Smooth muscle cell (in vitro differentiated cells): Measurements from ENCODE around the gene LDLRAD3. TPM values are rescaled to one million over a fixed set of nuclear protein-coding genes. Genes with fewer than 3 reads are reported as not detected.

Source experiments
- DNase-seq: peaks from one replicate; lab custom pipeline; 2025; ENCODE audit not compliant: unreplicated experiment; lab: John Stamatoyannopoulos, UW
- H2AFZ ChIP-seq: fragments of 200-600 bp; sonication (generic); 2 replicates; pipeline ENCODE4 v1.6.0; 2016; ENCODE audit warnings: antibody characterized with exemption, low read depth, mild to moderate bottlenecking
- H3F3A ChIP-seq: fragments of 200-600 bp; sonication (generic); 2 replicates; pipeline ENCODE4 v1.6.0; 2017; ENCODE audit warnings: antibody characterized with exemption, low read depth
- H3K27ac ChIP-seq: fragments of 200-600 bp; sonication (generic); 2 replicates; pipeline ENCODE4 v1.5.1; 2016; ENCODE audit warnings: low read depth, mild to moderate bottlenecking
- H3K27me3 ChIP-seq: fragments of 200-600 bp; sonication (generic); 2 replicates; pipeline ENCODE4 v1.6.1; 2016; ENCODE audit warnings: low read depth, mild to moderate bottlenecking
- H3K36me3 ChIP-seq: fragments of 200-600 bp; sonication (generic); 2 replicates; pipeline ENCODE4 v1.5.1; 2016; ENCODE audit warnings: low read depth
- H3K4me1 ChIP-seq: fragments of 200-600 bp; sonication (generic); 2 replicates; pipeline ENCODE4 v1.5.1; 2016; ENCODE audit warnings: low read depth
- H3K4me2 ChIP-seq: fragments of 200-600 bp; sonication (generic); 2 replicates; pipeline ENCODE4 v1.6.0; 2016; ENCODE audit warnings: mild to moderate bottlenecking
- H3K4me3 ChIP-seq: fragments of 200-600 bp; sonication (generic); 2 replicates; pipeline ENCODE4 v1.5.1; 2016; ENCODE audit warnings: mild to moderate bottlenecking
- H3K79me2 ChIP-seq: fragments of 200-600 bp; sonication (generic); 2 replicates; pipeline ENCODE4 v1.6.0; 2016; ENCODE audit warnings: low read depth, mild to moderate bottlenecking
- H3K9ac ChIP-seq: fragments of 200-600 bp; sonication (generic); 2 replicates; pipeline ENCODE4 v1.6.0; 2016; ENCODE audit warnings: low read depth
- H3K9me3 ChIP-seq: fragments of 200-600 bp; sonication (generic); replicated peaks from 2 replicates; pipeline ENCODE4 v1.5.1; 2016; ENCODE audit warnings: low read depth
- H4K20me1 ChIP-seq: fragments of 200-600 bp; sonication (generic); 2 replicates; pipeline ENCODE4 v1.6.0; 2016; ENCODE audit warnings: low read depth
- CTCF ChIP-seq: fragments of 200-600 bp; sonication (generic); IDR thresholded peaks from 2 replicates; pipeline ENCODE4 v1.5.1; 2017; ENCODE audit warnings: borderline replicate concordance, mild to moderate bottlenecking, antibody characterized with exemption; ENCODE audit not compliant: insufficient read depth, poor library complexity, severe bottlenecking
- WGBS: methylation state at CpG from one replicate; pipeline ENCODE4 v1.1.7; 2016; ENCODE audit warnings: low lambda C conversion rate; 5-methylcytosine and 5-hydroxymethylcytosine counted together
- polyA plus RNA-seq: library from polyadenylated mRNA; unstranded; fragments of >200 nt; fragmentation: Nextera tagmentation; extraction: Ambion mirVana; gene quantifications from 2 replicates; pipeline ENCODE4 v1.2.1, GENCODE V29; 2016
- total RNA-seq: library from RNA; depleted of rRNA; stranded (reverse); fragments of >200 nt; gene quantifications from 2 replicates; pipeline ENCODE4 v1.2.3, GENCODE V29; 2014

LDLRAD3 gene
- total and polyA plus RNA-seq, 2 experiments from 2014 or later = 6.1 to 10.0 TPM

- peaks cover 4% of the 10 kb centered on the region for H3K36me3 ChIP-seq
- H3K4me3 ChIP-seq = no peak overlapping the region
- no peaks in the 10 kb centered on the region for H3K4me1 ChIP-seq
- no peak overlapping the region for H3K27ac ChIP-seq
- H3F3A ChIP-seq = no peaks in the 10 kb centered on the region
- no peak for TF ChIP-seq CTCF
- peaks cover 2% of the 10 kb centered on the region for H3K27me3 ChIP-seq
- no peaks in the 10 kb centered on the region for H3K9me3 ChIP-seq
- no peak overlapping the region for H3K4me2 ChIP-seq
- H3K9ac ChIP-seq = no peak overlapping the region
- DNase-seq = no peak
- H2AFZ ChIP-seq = no peak overlapping the region
- WGBS = 95% methylated on average over 3 of the region's 3 CpGs
- H3K79me2 ChIP-seq = no peaks in the 10 kb centered on the region
- peaks cover 2% of the 10 kb centered on the region for H4K20me1 ChIP-seq
Observed at GRCh38 chr11:36273110-36273509, 329.2 kb downstream of the LDLRAD3 start.

- no peak overlapping the region for H3K27ac ChIP-seq
- H3K27me3 ChIP-seq = no peaks in the 10 kb centered on the region
- WGBS = 95% methylated on average over 7 of the region's 7 CpGs
- H3K4me2 ChIP-seq = no peak overlapping the region
- H2AFZ ChIP-seq = no peak overlapping the region
- no peaks in the 10 kb centered on the region for H3F3A ChIP-seq
- no peak for DNase-seq
- no peaks in the 10 kb centered on the region for H3K9me3 ChIP-seq
- H3K4me1 ChIP-seq = no peaks in the 10 kb centered on the region
- TF ChIP-seq CTCF = no peak
- no peaks in the 10 kb centered on the region for H3K79me2 ChIP-seq
- no peak overlapping the region for H3K4me3 ChIP-seq
- peaks cover 4% of the 10 kb centered on the region for H3K36me3 ChIP-seq
- H3K9ac ChIP-seq = no peak overlapping the region
- peaks cover 3% of the 10 kb centered on the region for H4K20me1 ChIP-seq
Observed at GRCh38 chr11:36274414-36274813, 330.6 kb downstream of the LDLRAD3 start.

GRCh38 chr11:36278531-36279282, 334.8 kb downstream of the LDLRAD3 start:
- TF ChIP-seq CTCF = no peak
- 89% methylated on average over 13 of the region's 13 CpGs for WGBS
- Histone ChIP-seq H3K27ac (no peak overlapping the region), H3K27me3 (no peaks in the 10 kb centered on the region), H3K9ac (no peak overlapping the region), H3K36me3 (peaks cover 4% of the 10 kb centered on the region), H3K4me1 (no peaks in the 10 kb centered on the region), H3K79me2 (peaks cover 14% of the 10 kb centered on the region), H3K4me3 (no peak overlapping the region), H3K9me3 (no peaks in the 10 kb centered on the region), H3F3A (no peaks in the 10 kb centered on the region), H3K4me2 (no peak overlapping the region), H2AFZ (no peak overlapping the region), H4K20me1 (peaks cover 16% of the 10 kb centered on the region)
- DNase-seq = no peak

- no peak for TF ChIP-seq CTCF
- Histone ChIP-seq H3K9ac (no peak overlapping the region), H3K79me2 (peaks cover 24% of the 10 kb centered on the region), H3F3A (no peaks in the 10 kb centered on the region), H3K27me3 (no peaks in the 10 kb centered on the region), H3K27ac (no peak overlapping the region), H3K9me3 (no peaks in the 10 kb centered on the region), H4K20me1 (peaks cover 27% of the 10 kb centered on the region), H3K4me2 (no peak overlapping the region), H2AFZ (no peak overlapping the region), H3K36me3 (no peaks in the 10 kb centered on the region), H3K4me1 (no peaks in the 10 kb centered on the region), H3K4me3 (no peak overlapping the region)
- DNase-seq = no peak
- 73% methylated on average over 1 of the region's 1 CpG for WGBS
Observed at GRCh38 chr11:36280531-36280930, 336.7 kb downstream of the LDLRAD3 start.
